ELR (cell line): ENCODE measurements around the gene HELZ.
"Not testable (repeated sequence)": the region's sequence is repeated elsewhere in the genome, so short reads cannot be mapped to it uniquely, and the experiment has no call there.

ENCODE experiments used
- DNase-seq: peaks from one replicate; pipeline ENCODE4 v3.0.0-alpha.2; 2015; ENCODE audit warnings: low read depth

Gene HELZ

DNA sequence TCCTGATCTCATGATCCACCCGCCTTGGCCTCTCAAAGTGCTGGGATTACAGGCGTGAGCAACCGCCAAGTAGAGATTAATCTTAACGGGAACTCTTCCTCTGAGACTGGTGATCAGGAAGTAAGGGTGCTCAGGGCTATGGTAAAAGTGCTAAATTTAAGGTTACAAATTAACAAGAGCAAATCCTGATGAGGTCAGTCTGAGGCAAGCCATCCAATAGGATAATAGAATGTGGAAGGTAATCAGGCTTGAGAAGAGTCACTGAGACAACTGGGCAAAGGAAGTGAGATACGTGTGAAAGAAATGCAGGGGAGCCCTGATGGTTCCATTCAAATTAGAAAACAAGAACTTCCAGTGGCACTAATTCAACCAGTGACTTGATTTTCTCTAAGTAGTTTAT is 131.5 kb downstream of the HELZ start:
- DNase-seq = no peak

GRCh38 chr17:67111808-67112207 is 133.2 kb downstream of the HELZ start:
- DNase-seq = no peak

DNA sequence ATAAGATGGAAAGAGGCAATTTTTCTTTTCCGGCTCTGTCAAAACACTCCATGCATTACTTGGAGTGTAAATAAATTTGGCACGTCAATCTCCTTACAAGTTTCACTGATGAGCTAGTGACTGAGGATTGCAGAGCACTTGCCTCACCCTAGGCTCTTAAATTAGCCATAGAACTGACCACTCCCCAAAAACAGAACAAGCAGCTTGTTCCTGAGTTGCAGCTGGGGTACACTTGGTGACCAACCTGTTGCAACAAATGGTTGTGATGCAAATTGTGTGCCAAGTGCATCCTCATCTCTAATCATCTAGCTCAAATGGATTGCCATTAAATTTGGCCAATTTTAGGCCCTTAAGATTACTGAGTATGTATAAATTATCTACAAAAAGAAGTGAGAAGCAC is 133.7 kb downstream of the HELZ start:
- DNase-seq = no peak

DNA sequence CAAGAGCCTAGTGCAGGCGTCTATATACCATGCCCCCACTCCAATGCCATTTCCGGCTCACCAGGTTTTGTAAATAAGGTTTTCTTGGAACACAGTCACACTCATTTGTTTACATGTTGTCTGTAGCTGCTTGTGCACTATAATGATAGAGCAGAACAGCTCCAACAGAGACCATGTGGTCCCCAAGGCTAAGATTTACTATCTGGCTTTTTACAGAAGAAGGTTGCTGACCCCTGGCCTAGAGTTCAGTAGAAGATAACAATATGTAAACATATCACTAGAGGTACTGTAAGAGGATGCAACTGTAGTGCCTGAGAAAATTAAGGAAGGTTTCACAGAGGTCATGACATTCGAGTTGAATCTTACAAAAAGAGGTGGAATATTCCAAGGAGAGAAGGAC is 134.4 kb downstream of the HELZ start:
- DNase-seq = no peak

DNA sequence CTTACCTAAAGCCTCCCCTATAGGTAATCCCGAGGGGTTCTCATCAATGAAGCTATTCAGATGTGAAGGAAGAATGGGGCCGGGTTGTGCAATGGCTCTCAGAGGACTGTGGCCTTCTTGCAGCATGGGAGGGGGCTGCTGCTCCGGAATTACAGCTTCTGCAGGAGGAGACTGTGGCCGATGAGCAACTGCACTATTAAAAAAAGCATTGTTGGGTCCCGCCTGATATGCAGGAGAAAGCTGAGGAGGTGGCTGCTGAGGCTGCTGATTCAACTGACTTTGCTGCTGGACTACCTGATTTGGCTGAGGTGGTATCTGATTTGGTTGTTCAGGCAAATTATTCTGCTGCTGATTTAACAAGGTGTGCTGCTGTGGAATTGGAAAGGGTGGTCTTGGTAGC is 135.9 kb downstream of the HELZ start:
- DNase-seq = no peak

DNA sequence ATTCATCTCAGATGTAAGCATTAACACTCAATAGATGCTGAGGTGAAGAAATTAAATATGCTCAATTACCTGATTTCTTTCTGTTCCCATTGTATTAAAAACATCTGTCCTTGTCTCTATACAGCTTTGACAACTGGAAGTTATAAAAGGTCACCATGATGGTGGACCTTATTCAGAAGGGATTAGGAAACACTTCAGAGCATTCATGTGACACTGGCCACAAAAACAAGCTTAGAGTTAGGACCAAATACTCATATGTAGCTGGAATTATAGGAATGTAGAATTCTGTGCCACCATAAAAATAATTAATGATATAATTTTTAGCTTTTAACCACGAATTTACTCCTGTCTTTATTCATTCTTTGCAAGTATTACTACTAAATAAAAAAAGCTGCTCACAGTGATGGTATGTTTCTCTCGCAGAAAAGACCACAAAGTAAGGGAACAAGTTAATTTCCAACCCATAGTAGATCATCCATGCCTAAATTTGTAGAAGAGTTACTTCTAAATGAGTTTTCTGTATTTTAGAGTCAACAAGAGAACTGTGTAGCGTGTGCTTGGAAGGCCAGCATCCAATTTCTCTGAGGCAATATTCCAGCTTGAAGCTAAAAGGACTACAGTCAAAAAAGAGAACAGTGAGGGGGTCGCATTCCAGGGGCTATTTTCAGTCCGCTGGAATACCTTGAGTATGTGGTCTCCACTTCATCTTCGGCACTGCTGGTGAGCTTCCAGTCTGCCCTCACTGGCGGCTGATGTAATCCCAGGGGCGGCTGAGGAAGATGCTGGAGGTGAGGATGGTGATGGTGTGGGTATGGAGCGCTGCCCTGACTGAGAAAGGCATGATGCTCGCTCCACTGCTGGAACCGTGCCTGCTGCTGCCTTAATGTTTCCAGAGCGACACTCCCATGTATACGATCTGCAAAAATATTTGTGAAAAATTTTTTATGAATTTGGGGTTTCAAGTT is 136.9 kb downstream of the HELZ start:
- DNase-seq = no peak

DNA sequence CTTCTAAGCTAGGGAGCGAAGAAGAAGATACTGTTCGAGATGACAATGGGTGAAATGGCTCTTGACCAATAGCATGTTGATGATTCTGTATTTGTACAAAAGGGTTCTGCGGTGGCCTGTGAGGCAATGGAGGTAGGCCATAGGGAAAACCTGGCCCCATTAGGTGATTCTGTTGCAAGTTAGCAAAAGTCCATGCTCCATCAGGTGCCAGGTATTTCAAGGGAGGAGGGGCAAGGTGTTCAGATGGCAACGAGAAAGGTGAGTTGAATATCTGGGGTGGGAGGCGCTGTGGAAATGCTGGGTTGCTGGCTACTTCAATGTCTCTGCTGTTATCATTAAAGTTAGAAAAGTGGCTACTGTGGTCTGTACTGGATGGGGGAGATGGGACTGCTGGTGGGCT is 137.8 kb downstream of the HELZ start:
- DNase-seq = no peak

- DNase-seq = peak; percentile 54
These were observed 139.8 kb downstream of the HELZ start for GRCh38 chr17:67105213-67105612.

DNA sequence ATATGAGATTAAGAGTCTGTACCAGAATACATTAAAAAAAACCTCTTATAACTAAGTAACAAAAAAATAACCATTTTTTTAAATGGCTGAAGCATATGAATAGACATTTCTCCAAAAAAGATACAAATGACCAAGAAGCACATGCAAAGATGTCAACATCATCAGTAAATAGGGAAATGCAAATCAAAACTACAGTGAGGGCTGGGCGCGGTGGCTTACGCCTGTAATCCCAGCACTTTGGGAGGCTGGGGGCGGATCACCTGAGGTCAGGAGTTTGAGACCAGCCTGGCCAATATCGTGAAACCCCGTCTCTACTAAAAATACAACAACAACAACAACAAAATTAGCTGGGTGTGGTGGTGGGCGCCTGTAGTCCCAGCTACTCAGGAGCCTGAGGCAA is 140.4 kb downstream of the HELZ start:
- DNase-seq = not testable (repeated sequence)

- no peak for DNase-seq
These were observed 147.0 kb downstream of the HELZ start for GRCh38 chr17:67098006-67098405.

DNA sequence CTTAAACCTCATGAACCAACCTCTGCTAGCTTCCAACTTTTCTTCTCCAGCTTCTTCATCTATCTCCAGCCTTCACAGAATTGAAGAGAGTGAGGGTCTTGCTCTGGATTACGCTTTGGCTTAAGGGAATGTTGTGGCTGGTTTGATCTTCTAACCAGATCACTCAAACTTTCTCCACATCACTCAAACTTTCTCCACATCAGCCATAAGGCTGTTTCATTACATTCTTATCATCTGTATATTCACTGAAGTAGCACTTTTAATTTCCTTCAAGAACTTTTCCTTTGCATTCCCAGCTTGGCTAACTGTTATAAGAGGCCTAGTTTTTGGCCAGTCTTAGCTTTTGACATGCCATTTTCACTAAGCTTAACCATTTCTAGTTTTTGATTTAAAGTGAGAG is 148.4 kb downstream of the HELZ start:
- DNase-seq = no peak

DNA sequence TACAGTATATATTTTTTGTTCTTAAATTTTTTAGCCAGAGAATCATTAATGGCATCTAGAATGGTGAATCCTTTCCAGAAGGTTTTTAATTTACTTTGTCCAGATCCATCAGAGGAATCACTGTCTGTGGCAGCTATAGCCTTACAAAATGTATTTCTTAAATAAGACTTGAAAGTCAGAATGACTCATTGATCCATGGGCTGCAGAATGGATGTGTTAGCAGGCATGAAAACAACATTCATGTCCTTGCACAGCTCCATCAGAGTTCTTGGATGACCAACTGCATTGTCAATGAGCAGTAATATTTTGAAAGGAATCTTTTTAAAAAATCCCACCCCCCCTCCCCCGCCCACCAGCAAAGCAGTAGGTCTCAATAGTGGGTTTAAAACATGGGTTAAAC is 149.2 kb downstream of the HELZ start:
- peak; percentile 77 for DNase-seq

- DNase-seq = peak; percentile 88
These were observed 149.7 kb downstream of the HELZ start for GRCh38 chr17:67095291-67095690.

GRCh38 chr17:67093348-67093747 is 151.6 kb downstream of the HELZ start:
- no peak for DNase-seq

DNA sequence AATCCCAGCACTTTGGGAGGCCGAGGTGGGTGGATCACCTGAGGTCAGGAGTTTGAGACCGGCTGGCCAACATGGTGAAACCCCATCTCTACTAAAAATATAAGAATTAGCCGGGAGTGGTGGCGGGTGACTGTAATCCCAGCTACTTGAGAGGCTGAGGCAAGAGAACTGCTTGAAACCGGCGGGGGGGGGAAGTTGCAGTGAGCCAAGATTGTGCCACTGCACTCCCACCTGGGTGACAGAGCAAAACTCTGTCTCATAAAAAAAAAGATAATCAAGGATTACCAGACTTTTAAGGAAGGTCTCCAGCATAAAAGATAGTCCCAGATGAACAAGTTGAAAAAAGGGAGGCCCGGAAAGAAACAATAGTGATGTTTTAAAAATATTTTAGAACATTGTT is 152.3 kb downstream of the HELZ start:
- not testable (repeated sequence) for DNase-seq

- DNase-seq = no peak
These were observed 152.7 kb downstream of the HELZ start for GRCh38 chr17:67092291-67092690.

DNA sequence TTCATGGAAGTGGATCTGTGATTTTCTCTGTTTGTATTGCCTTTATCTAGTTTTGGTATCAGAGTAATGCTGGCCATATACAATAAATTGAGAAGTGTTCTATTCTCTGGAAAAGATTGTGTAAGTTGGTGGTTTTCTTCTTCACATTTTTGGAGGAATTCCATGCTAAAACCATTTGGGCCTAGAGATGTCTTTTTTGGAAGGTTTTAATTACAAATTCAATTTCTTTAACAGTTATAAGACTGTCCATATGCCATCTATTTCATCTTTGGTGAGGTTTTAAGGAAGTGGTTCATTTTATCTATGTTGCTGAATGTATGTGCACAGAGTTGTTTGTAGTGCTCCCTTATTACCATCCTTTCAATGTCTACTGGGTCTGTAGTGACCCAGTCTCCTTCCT is 154.7 kb downstream of the HELZ start:
- DNase-seq = no peak

DNA sequence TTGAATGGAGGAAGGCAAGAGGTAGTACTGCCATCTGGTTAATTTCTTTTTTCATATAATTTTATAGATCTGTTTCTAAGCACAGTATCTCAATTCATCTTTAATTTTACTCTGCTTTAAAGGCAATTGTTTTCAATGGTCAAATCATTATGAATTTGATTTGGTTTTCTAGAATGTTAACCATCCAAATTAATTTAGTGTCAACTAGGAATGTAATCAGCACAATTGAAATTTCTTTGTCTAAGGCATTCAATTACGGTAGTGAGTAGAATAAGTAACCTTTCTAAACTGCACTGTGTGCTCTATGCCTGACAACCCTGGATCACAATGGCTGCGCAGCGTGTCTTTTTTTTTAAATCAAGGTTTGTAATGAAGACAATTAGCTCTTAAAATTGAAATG is 156.4 kb downstream of the HELZ start:
- DNase-seq = no peak

DNA sequence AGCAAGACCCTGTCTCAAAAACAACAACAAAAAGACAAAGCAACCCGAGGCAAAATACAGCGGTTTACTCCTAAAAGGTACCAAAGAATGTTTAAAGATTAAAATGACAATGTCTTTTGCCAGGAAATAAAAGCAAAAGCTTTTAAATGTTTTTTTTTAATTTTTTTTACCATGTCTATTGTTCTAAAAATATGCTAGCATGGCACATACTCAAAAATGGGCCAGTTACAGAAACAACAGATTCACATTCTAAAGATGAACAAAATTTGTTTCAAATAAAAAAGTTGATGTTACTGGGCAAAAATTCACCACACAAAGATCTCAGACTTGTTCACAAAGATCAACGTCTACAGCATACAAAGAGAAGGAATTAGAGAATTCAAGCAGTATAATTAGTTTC is 159.6 kb downstream of the HELZ start:
- DNase-seq = no peak

DNA sequence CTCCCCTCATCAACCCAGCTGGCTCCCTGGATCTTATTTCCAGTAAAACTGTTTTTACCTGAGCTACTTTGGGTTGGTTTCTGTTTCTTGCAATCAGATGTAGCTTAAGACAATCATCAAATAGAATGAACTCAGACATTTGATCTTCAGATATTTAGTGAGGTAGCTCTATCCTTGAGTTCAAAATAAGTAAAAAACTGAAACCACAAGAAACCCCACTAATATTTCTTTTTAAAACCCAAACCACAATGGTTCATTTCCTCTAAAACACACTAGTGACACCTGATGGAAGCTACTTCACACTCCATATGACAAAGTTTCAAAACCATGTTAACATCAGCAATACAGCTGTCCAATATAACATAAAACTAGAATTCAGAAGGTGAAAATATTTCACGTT is 162.9 kb downstream of the HELZ start:
- DNase-seq = no peak

GRCh38 chr17:67080804-67081203 is 164.2 kb downstream of the HELZ start:
- no peak for DNase-seq

DNA sequence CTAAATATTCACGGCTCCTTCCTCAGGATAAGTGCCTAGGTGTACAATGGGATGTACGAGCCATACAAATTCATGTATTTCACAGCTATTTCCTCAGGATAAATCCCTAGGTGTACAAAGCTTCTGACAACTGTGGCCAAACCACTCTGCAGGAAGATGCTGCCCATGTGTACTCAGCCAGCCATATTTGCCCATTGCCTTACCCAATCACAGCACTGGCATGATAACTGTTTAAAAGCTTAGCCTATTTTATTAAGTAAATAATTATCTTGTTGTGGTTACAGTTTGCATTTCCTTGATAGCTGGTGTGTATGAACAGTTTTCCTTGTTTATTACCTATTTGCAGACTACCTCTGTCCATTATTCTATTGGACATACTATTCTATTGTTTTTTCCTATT is 165.5 kb downstream of the HELZ start:
- DNase-seq = no peak

DNA sequence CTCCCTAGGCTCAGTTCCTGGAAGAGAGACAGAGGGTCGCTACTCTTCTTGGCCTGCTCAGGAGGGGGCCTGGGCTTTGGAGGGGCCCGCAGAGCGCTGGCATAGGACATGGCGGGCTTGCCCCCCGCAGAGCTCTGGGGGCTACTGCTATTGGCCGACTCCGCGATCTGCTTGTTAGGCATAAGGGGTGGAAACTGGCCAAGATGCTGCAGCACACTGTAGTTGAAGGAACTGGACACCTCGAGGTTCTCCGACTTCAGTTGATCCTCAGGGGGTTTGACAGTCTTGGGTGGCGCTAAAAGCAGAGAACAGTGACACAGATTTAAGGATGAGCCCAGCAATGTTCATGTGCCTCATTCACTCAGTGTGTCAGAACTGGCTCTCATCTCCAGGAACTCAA is 166.7 kb downstream of the HELZ start:
- DNase-seq = no peak

GRCh38 chr17:67076290-67076689 is 168.7 kb downstream of the HELZ start:
- no peak for DNase-seq
